GM12873 (cell line): ENCODE results near the gene VGLL1.

Experiments
- CTCF ChIP-seq: IDR thresholded peaks from 2 replicates; pipeline ENCODE4 v1.5.1; 2012; ENCODE audit warnings: low read depth, mild to moderate bottlenecking, moderate library complexity, low read length, control low read depth; ENCODE audit not compliant: insufficient read depth; ENCODE audit errors: missing control alignments

Gene VGLL1

GRCh38 chrX:136534131-136534530 is 2.1 kb downstream of the VGLL1 start:
- no peak for TF ChIP-seq CTCF

- TF ChIP-seq CTCF: no peak
These were observed 6.8 kb downstream of the VGLL1 start for GRCh38 chrX:136538811-136539210.

GRCh38 chrX:136540226-136540625 is 8.2 kb downstream of the VGLL1 start:
- no peak for TF ChIP-seq CTCF

GRCh38 chrX:136541294-136541693 is 9.3 kb downstream of the VGLL1 start:
- no peak for TF ChIP-seq CTCF

GRCh38 chrX:136542281-136542680 is 10.3 kb downstream of the VGLL1 start:
- TF ChIP-seq CTCF: no peak

- TF ChIP-seq CTCF: no peak
These were observed 14.4 kb downstream of the VGLL1 start for GRCh38 chrX:136546371-136546781.

- no peak for TF ChIP-seq CTCF
These were observed 17.2 kb downstream of the VGLL1 start for GRCh38 chrX:136549226-136549625.
